ENCODE results near the gene LRP1B.
A peak's percentile ranks its signal among the peaks of the same experiment; 100 is the strongest.

The LRP1B gene

DNA sequence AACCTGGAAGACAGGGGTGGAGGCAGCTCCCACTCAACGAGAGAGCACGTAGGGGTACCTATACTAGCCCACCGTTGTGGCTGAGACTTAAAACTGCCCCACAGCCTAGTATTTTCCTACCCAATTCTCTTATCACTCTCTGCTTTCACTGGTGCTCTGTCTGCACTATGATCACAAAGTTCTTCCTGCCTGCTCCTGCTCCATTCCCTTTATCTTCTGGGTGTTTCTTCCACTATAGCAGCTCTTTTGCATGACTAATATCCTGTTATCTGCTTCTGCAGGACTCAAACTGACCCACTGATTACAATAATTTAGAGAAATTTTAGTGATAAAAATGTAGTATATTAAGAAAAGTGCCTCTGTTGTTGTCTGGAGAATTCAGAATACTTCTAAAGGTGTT lies 184.8 kb downstream of the LRP1B start:
- DNase-seq, result peak; percentile 61

DNA sequence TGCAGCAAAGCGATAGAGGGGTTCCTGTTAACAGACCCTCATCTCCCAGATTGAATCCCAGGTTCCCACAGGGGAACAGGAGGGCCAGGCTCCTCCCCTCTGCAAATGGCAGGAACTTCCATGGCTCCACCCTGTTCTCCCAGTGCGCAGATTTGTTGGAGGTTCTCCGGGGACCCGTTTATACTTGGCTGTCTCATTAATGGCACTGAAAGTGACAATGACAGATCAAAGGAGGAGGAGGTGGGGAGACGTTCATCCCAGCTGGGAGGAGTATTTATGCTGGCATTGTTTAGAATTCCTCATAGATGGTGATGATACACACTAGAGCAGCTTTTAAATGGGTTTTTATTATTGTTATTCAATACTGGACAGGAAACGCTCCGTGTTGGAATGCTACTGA lies 186.9 kb downstream of the LRP1B start:
- no peak for DNase-seq

DNA sequence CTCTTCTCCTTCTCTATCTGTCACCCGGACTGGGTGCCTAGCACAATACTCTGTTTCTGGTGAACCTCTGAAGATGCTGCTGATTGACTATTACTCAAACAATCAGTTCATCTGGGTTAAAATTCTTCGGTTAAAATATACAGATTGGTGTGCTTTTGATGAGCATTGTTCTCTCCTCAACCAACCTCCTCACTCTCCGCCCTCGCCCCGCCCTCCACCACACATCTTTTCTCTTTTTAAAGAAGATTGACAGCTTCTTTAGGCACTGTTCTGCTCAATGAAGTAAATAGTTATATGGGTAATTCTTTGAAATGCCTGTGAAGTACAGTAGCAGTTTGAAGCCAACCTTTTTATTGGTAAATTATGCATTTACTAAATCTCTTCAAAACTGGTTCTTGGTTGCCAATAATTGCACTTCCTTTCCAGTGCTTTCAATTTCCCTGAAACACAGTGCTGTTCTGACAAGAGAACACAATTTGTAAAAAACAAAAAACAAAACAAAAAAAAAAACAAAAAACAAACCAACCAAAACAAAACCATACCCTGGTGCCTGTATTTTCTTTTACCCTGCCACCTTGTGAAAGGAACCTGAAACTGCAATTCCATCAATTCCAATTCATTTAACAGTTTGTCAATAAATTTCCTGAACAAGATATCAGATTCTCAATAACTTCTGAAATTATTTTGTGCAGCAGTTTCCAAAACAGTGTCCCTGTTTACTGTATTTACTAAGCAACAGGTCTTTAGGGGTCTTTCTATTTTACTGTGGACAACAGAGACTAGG lies 188.6 kb downstream of the LRP1B start:
- no peak for DNase-seq

DNA sequence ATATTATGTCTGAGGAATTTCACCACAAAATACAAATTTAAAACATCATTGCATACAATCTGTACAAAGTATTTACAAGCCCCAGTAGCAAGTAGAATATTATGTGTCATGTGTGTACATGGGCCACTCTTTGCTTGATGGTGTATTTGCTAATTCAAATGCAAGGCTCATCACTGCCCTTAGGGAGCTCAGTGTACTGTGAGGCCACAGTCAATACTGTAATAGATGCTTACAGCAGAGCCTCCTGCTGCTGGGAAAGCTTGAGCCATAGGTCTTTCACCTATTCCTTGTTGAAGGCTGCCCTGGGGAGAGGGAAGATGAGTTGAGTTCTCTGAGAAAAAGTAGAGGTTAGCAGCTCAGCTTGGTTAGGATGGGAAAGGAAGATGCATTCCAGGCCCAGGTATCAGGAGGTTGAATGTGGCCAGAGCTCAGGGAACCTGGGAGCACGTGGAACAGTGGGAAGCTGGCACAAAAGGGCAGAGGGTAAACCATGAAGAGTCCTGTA lies 189.6 kb downstream of the LRP1B start:
- DNase-seq, result no peak

DNA sequence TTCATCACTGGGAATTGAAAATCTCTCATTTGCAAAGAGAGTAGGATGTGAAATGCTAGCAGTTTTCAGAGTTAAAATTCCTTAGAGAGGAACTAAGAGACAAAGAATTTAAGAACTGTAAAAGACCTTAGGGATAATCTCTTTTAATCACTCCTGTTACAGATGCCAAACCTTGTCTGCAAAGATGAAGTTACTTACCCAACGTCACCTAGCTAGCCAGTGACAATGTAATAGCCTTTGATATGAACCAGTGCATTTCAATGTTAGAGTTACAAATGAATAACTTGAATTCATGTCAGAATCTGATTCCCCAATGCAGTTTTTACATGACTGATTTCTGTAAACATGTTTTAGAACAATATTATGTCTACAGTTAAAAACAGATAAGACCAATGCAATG lies 190.1 kb downstream of the LRP1B start:
- no peak for DNase-seq

DNA sequence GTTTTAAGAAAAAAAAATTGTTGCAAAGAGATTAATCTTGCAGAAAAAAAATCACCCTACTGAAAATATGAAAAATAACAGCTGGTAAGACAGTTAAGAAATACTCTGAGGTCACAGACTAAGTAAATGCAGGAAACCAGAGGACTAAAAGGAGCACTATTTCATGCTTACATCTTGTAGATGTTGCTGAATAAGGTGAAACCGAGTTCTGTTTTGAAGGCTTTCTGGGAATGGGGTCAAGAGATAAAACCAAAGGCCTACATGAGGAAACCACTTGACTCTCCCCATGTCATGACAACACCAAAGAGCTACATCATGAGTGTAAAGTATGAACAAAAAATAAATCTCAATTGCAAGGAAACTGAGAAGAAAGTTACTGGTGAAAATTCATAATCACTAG lies 197.6 kb downstream of the LRP1B start:
- DNase-seq, result no peak

DNA sequence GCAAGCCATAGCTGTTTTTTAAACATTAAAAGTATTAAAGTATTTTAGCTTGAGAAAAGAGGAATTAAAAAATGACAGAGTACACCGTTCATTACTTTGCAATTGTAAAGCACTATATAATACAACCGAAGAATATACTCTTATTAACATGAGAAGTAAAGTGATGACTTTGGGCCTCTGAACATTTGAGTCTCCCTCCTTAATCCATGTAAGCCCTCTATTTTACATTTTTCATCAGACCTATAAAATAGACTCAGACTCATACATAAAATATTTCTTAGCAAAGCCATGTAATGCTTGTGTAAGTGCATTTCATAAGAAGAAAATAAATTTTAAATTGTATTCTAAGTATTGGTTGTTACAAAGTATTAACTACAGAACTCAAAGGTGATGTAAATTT lies 198.6 kb downstream of the LRP1B start:
- no peak for DNase-seq

DNA sequence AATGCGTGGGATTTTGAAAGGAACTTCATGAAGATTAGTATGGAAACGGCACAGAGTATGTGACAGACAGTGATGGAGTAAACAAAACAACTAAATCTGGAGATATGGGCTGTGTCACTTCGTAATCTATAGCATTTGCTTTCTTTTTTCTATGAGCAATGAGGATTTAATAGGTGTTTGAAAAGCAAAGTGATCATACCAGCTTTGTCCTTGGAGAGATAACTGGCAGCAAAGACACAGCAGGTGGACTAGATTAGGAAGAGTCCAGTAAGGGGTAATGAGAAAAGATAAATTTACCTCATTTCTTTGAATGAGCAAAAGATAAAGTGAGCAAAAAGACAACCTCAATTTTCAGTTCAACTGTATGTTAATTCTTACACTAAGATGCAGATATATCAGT lies 199.0 kb downstream of the LRP1B start:
- DNase-seq, result no peak

DNA sequence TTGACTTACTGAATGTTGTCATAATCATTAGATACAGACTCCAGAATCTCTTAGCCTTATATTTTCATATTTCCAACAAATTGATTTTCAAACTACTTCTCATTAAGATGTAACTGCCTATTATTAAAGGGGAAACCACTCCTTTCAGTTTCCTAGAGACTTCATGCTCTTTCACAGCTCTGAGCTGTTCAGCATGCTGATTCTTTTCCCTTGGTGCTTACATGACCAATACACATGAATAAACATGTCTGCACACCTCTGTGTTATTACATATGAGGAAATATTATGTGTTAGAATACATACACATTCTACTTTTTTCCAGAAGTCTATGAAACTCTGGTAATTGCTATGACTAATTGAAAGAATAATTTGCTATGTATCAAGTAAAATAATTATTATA lies 200.0 kb downstream of the LRP1B start:
- DNase-seq, result no peak

DNA sequence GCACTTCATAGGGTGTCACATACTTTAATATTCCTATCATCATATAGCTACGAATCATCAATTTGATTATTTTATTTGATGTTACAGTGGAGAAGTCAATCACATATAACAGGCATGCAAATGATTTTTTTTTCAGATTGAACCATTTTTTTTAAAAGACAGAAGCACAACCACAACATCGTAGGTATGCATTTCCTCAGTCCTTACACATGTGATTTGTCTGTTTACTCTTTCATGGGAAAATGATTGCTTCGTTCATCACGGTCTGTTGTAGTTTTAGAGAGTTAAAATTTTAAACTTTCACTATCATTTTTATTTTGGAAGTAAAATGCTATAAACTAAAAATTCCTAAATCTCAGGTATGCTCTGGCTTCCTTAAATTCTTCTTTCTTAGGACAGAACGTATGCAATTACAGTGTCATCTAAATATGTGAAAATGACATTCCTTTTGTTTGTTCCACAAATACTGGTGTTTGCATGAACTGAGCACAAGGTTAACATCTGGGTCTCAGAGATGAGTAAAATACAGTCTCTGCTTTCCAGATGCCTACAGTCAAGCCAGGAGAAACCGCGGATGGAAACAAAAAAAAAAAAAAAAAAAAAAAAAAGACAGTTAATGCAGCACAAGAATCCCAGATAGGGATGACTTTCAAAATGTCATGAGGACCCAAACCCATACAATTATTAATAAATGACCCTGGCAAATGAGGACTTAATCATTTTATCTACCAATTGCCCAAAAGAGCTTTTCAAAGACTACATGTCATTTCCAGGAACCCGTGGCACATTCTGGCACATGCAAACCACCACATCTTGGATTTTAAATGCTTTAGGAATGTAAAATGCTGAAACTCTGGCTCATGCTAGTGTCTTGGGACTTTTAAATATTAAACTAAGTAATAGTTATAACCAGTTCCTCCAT lies 201.2 kb downstream of the LRP1B start:
- no peak for DNase-seq

DNA sequence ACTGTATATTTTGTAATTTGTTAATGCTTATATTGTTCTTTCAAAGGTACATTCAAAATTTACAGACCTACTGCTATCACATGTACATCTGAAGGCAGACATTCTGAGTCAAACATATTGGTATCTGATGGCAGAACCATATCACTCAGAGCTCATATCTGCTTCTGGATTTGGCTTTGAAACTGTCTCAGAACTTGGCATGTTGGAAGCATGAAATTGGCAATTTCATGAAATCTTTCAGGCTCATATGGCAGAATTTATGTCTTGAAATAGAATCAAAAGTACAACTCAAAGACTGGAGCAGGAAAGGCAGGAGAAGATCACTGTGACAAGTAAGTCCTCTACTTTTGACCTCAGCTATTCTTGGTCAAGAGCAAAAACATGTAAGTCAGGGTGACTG lies 202.3 kb downstream of the LRP1B start:
- DNase-seq, result no peak

DNA sequence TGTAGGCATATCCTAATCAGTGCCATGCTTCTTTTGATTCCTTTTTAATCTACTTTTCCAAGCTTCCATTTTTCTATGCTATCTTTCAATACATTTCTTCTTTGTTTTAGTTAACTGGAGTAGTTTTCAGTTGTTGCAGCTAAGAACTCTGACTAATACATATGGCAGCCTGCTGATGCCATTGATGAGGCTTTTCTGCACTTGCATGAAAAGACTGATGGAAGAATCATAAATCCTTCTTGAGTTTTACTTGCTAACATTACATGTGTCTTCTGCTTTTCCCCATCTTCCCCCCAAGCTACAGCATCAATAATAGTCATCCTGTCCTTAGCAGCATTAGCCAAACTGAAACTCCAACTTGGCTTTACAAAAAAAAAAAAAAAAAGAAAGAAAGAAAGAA lies 203.3 kb downstream of the LRP1B start:
- peak; percentile 22 for DNase-seq

DNA sequence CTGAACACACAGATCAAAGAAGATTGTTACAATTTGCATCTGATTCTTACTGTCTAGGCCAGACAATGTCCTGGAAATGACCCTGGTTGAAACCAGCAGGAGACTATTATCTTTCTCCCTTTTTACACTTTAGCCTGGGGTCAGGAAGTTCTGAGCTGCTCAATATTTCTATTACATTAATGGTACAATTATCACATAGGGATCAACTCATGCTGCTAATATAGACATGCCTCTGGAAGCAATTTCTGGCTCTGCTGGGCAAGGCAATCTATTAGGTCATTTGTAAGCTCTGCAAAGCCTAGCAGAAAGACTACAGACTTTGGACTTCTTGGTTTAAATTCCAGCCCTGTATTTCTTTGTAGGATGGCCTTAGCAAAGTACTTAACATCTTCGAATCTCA lies 205.3 kb downstream of the LRP1B start:
- no peak for DNase-seq

DNA sequence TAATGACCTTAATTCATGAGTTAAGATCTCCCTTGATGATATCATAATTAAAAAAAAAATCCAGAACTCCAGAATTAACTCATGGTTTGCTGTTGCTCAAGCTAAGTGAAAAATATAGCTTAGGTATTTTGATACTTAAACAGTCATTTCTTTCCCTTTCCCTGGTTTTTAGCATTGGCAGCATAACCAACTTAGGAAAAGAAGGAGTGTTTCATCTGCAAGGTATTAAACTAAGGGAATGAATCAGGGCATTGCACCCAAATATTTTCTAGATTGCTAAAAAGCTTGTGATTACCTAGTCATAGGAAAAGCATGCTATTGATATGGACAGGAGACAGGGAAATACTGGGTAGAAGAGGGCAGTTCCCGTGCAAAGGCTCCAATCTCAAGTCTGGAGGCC lies 207.2 kb downstream of the LRP1B start:
- peak; percentile 73 for DNase-seq

DNA sequence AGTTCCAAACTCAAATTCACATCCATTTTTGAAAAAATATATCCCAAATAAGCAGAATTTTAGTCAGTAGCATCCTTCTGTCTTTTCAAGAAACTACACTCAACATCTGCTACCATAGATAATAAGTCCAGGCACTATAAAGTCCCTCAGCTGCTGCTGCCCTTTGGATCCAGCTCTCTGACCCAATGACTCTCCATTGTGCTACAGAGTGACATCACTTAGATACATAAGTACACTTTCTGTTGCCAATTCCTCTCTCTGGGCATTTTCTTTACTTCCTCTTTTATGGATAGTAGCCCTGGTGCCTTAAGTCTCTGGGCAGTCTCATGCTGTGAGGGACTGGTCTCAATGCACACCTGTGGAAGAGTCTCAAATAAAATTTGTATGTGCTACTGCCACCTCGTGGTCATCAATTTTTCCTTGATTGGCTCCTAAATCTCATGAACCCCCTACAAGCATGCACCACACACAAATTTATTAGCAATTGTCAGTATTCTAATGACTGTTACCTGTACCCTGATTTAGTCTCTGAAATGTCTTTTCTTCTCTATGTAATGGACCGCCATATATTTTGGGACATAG lies 219.2 kb downstream of the LRP1B start:
- peak; percentile 16 for DNase-seq

DNA sequence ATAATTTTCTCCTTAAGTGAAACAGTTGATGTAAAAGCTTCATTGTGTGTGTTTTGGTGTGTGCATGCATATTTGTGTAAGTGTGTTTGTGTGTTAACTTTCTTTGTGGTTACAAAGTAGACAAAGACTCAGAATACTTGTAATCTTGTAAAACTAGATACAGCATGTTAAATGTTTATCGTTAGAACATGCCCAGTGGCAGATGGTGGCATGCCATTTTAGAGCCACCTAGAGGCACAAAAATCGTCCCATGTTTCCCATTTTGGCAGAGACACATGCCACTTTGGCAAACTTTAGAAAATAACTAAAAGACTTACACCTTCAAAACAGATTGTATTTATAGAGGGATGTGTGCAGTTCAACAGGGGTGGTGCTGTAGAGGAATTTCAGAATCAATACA lies 224.1 kb downstream of the LRP1B start:
- no peak for DNase-seq

DNA sequence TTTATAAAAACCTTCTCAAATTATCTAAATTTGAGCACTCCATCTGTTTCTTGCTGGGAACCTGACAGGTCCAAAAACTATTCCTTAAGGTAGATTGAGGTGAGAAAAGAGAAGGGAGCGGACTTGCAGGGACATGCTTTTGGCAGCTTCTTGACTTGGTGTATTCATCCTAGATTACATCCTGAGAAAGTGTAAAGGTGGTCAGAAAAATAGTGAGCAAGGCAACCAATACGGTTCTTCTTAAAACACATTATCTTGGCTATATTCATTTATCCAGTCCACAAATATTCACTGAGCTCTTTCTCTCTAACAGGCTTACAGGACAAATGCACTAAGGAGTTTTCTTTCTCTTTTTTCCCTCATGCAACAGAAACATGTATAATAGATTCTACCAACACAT lies 230.0 kb downstream of the LRP1B start:
- DNase-seq, result no peak

DNA sequence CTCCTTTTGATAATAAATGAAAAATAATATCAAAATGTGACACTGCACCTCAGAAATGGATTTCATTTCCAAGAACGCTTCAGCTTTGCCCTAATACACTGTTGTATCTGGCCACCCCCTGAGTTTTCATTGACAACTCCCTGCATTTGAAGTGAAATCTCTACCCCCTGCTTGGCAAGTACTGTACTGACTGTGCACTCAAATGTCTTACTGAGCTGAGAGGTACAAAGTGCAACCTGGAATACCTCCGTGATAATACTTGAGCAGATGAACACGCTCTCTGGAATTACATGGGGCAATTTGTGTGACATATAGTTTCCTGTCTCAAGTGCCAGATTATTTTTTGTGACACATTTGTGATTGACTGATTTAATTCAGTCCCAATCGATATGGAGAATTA lies 231.1 kb downstream of the LRP1B start:
- no peak for DNase-seq

DNA sequence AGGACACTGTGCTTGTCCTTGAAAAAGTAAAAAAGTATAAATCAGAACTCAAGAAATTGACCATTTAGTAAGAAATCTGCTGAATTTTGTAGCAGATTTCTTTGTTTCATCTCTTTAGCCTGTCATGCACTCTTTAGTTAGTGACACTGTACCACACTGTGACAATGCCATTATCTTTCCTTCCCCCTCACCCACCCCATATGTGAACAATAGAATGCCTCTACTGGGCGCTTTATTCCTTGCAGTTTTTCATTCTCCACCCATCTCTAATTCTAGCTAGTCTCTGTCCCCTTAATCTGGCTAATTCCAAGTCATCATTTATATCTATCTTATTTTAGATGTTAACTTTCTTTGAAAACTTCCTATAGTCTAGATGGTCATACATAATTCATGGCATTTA lies 241.0 kb downstream of the LRP1B start:
- DNase-seq, result no peak

DNA sequence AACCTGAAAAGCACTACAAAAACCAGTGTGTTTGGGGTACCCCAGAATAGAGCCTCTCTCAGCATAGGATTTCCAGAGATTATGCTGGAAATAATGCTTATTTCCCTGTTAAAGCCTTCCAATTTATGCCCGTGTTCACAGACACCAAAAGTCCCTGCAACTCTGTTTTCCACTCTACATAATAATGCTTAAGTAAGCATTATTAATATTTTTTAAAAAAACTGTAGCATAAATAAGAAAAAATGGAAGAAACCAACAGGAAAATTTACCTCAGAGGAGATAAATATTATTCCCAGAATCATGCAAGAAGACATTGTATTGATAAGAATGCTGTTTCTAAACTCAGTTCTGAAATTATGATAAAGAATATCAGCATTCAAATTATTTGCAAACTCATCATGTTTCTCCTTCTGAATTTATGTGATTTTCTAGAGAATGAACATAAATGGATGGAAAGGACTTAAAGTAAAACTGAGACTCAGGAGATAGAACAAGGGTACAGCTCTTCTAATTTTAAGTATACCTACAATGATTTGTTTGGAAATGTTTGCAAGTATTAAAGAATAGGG lies 241.7 kb downstream of the LRP1B start:
- no peak for DNase-seq

DNA sequence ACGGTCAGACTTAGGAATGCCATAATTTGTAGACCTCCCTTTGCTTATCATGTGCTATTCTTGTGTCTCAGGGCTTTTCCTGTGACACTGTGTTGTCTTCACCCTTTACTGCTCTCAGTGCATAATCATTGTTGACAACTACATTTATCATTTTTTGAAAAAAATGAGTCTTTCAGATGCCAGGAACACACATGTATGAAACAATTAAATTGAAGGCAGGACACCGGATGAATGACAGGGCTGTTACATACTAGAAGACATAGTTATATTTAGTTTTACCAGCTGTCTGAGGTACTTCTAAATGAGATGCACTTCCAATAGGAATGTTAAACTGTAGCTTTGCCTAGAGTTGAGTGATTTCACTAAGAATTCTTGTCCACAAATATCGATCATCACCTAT lies 243.5 kb downstream of the LRP1B start:
- no peak for DNase-seq

DNA sequence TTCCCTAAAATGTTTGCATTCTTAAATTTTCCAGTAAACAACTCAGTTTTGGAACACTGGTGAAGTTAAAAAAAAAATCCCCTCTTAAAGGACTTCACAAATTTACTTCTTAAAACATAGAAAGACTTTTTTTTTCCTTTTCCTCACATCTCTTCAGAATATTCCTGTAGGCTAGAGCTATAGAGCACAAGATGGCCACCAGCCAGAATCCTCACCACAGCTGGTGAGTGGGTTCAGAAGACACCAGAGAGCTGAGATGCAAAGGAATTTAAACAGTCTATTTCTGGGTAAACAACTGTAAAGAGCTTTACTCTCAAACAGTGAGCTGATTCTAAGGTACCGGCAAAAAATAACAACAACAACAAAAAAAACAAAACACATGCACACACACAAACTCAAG lies 252.8 kb downstream of the LRP1B start:
- DNase-seq, result no peak

DNA sequence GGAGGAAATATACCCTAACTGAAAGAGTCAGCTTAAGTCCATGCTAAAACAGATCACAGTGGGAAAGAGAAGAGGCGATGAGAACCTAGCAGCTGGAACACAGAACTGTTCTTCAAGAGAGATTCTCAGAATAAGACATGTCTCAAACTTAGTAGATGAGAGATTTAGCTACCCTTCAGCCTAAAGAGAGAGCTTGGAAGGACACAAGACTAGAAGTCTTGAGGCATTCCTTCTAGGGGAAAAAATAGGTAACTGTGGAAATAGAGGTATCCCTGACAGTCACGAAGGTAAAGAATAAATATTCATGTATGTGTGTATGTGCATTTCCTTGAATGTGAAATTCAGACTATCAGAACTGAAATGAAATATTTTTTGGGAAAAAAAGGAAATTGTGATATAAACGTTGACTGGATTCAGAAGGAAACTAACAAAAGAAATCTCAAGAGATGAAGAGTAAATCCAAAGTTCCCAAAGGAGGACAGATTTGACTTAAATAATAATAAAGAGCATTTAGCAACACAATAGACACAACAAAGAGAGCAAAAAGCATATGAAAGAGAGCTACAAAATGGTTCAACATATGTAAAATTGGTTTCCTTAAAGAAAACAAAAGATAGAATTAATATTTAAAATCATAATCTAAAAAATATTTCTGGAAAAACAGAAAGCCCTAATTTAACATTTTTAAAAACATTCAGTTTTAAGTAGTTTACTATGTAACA lies 258.7 kb downstream of the LRP1B start:
- DNase-seq, result no peak
